ENCODE measurements around the gene UMAD1. TPM values are rescaled to one million over a fixed set of nuclear protein-coding genes. Genes with fewer than 3 reads are reported as not detected.
A peak's percentile ranks its signal among the peaks of the same experiment; 100 is the strongest.

Gene UMAD1
- total RNA-seq, 2 donors from 2014 or later, result 9.3 to 11.4 TPM

GRCh38 chr7:7851991-7852390 lies 211.4 kb downstream of the UMAD1 start:
- H3K27ac Mint-ChIP-seq, result peak overlapping the region; percentile 90 to 92
- DNase-seq (ENCODE audit: low spot score) (no peak), ATAC-seq (no peak)
- no peaks in the 10 kb centered on the region for H3K27me3 Mint-ChIP-seq
- peak overlapping the region; percentile 60 for H3K4me3 Mint-ChIP-seq
- peaks cover 16% of the 10 kb centered on the region for H3K9me3 Mint-ChIP-seq
- H3K4me1 Mint-ChIP-seq (ENCODE audit: low read depth in 2 of 2), result peaks cover 43 to 49% of the 10 kb centered on the region in 2 donors
- H3K36me3 Mint-ChIP-seq, result peaks cover 28% of the 10 kb centered on the region

GRCh38 chr7:7857143-7857583 lies 216.6 kb downstream of the UMAD1 start:
- peaks cover 24% of the 10 kb centered on the region for H3K36me3 Mint-ChIP-seq
- ATAC-seq, result no peak
- no peak overlapping the region for H3K27ac Mint-ChIP-seq
- no peaks in the 10 kb centered on the region for H3K27me3 Mint-ChIP-seq
- H3K4me3 Mint-ChIP-seq, result no peak overlapping the region
- DNase-seq (ENCODE audit: low spot score), result no peak
- peaks cover 12 to 27% of the 10 kb centered on the region in 2 donors for H3K4me1 Mint-ChIP-seq (ENCODE audit: low read depth in 2 of 2)
- H3K9me3 Mint-ChIP-seq, result peaks cover 13% of the 10 kb centered on the region

GRCh38 chr7:7858559-7858958 lies 218.0 kb downstream of the UMAD1 start:
- Mint-ChIP-seq H3K27ac (no peak overlapping the region), H3K36me3 (peaks cover 20% of the 10 kb centered on the region), H3K27me3 (no peaks in the 10 kb centered on the region), H3K4me3 (no peak overlapping the region), H3K4me1 (ENCODE audit: low read depth in 2 of 2) (peaks cover 13 to 21% of the 10 kb centered on the region in 2 donors), H3K9me3 (peaks cover 13% of the 10 kb centered on the region)
- no peak for ATAC-seq
- no peak for DNase-seq (ENCODE audit: low spot score)

GRCh38 chr7:7859411-7859810 lies 218.9 kb downstream of the UMAD1 start:
- no peaks in the 10 kb centered on the region for H3K27me3 Mint-ChIP-seq
- no peak overlapping the region for H3K4me3 Mint-ChIP-seq
- no peak overlapping the region for H3K27ac Mint-ChIP-seq
- ATAC-seq (no peak), DNase-seq (ENCODE audit: low spot score) (no peak)
- H3K4me1 Mint-ChIP-seq (ENCODE audit: low read depth in 2 of 2), result peaks cover 14 to 20% of the 10 kb centered on the region in 2 donors
- H3K9me3 Mint-ChIP-seq, result peaks cover 11% of the 10 kb centered on the region
- peaks cover 13% of the 10 kb centered on the region for H3K36me3 Mint-ChIP-seq

GRCh38 chr7:7861211-7861633 lies 220.7 kb downstream of the UMAD1 start:
- ATAC-seq (peak in 1 of 2 donors; percentile 51), DNase-seq (ENCODE audit: low spot score) (no peak)
- H3K4me3 Mint-ChIP-seq, result no peak overlapping the region
- H3K27me3 Mint-ChIP-seq, result no peaks in the 10 kb centered on the region
- peaks cover 12 to 14% of the 10 kb centered on the region in 2 donors for H3K4me1 Mint-ChIP-seq (ENCODE audit: low read depth in 2 of 2)
- no peak overlapping the region for H3K27ac Mint-ChIP-seq
- peaks cover 1% of the 10 kb centered on the region for H3K9me3 Mint-ChIP-seq
- peaks cover under 1% of the 10 kb centered on the region for H3K36me3 Mint-ChIP-seq

GRCh38 chr7:7862393-7862792 lies 221.8 kb downstream of the UMAD1 start:
- no peaks in the 10 kb centered on the region for H3K9me3 Mint-ChIP-seq
- H3K4me1 Mint-ChIP-seq (ENCODE audit: low read depth in 2 of 2), result peaks cover 8 to 14% of the 10 kb centered on the region in 2 donors
- H3K27me3 Mint-ChIP-seq, result no peaks in the 10 kb centered on the region
- DNase-seq (ENCODE audit: low spot score) (no peak), ATAC-seq (no peak)
- no peak overlapping the region for H3K4me3 Mint-ChIP-seq
- H3K27ac Mint-ChIP-seq, result no peak overlapping the region
- no peaks in the 10 kb centered on the region for H3K36me3 Mint-ChIP-seq

- H3K4me1 Mint-ChIP-seq (ENCODE audit: low read depth in 2 of 2), result peaks cover 0 to 7% of the 10 kb centered on the region in 2 donors
- no peak overlapping the region for H3K4me3 Mint-ChIP-seq
- no peaks in the 10 kb centered on the region for H3K27me3 Mint-ChIP-seq
- DNase-seq (ENCODE audit: low spot score) (no peak), ATAC-seq (no peak)
- no peak overlapping the region for H3K27ac Mint-ChIP-seq
- no peaks in the 10 kb centered on the region for H3K9me3 Mint-ChIP-seq
- no peaks in the 10 kb centered on the region for H3K36me3 Mint-ChIP-seq
These were observed 227.5 kb downstream of the UMAD1 start for GRCh38 chr7:7867846-7868571.

- H3K27ac Mint-ChIP-seq, result no peak overlapping the region
- H3K4me1 Mint-ChIP-seq (ENCODE audit: low read depth in 2 of 2), result peaks cover 0 to 1% of the 10 kb centered on the region in 2 donors
- H3K27me3 Mint-ChIP-seq, result no peaks in the 10 kb centered on the region
- no peaks in the 10 kb centered on the region for H3K36me3 Mint-ChIP-seq
- H3K4me3 Mint-ChIP-seq, result no peak overlapping the region
- H3K9me3 Mint-ChIP-seq, result no peaks in the 10 kb centered on the region
- ATAC-seq (no peak), DNase-seq (ENCODE audit: low spot score) (no peak)
These were observed 228.0 kb downstream of the UMAD1 start for GRCh38 chr7:7868572-7868899.

- no peak for ATAC-seq
- no peak overlapping the region for H3K27ac Mint-ChIP-seq
- H3K4me3 Mint-ChIP-seq, result no peak overlapping the region
- H3K27me3 Mint-ChIP-seq, result no peaks in the 10 kb centered on the region
- DNase-seq (ENCODE audit: low spot score), result no peak
- peaks cover 4% of the 10 kb centered on the region for H3K36me3 Mint-ChIP-seq
- no peaks in the 10 kb centered on the region for H3K9me3 Mint-ChIP-seq
- H3K4me1 Mint-ChIP-seq (ENCODE audit: low read depth in 2 of 2), result no peaks in the 10 kb centered on the region
These were observed 228.5 kb downstream of the UMAD1 start for GRCh38 chr7:7869036-7869435.

- no peak overlapping the region for H3K27ac Mint-ChIP-seq
- no peaks in the 10 kb centered on the region for H3K4me1 Mint-ChIP-seq (ENCODE audit: low read depth in 2 of 2)
- no peak for DNase-seq (ENCODE audit: low spot score)
- H3K27me3 Mint-ChIP-seq, result no peaks in the 10 kb centered on the region
- no peaks in the 10 kb centered on the region for H3K9me3 Mint-ChIP-seq
- no peak for ATAC-seq
- H3K36me3 Mint-ChIP-seq, result peaks cover 7% of the 10 kb centered on the region
- H3K4me3 Mint-ChIP-seq, result no peak overlapping the region
These were observed 229.1 kb downstream of the UMAD1 start for GRCh38 chr7:7869651-7870050.

- ATAC-seq (no peak), DNase-seq (ENCODE audit: low spot score) (no peak)
- Mint-ChIP-seq H3K36me3 (peaks cover 7% of the 10 kb centered on the region), H3K4me1 (ENCODE audit: low read depth in 2 of 2) (no peaks in the 10 kb centered on the region), H3K9me3 (peaks cover 4% of the 10 kb centered on the region), H3K27ac (no peak overlapping the region), H3K4me3 (no peak overlapping the region), H3K27me3 (no peaks in the 10 kb centered on the region)
These were observed 230.0 kb downstream of the UMAD1 start for GRCh38 chr7:7870555-7870954.

- no peaks in the 10 kb centered on the region for H3K27me3 Mint-ChIP-seq
- H3K4me3 Mint-ChIP-seq, result no peak overlapping the region
- H3K9me3 Mint-ChIP-seq, result peaks cover 4% of the 10 kb centered on the region
- H3K27ac Mint-ChIP-seq, result no peak overlapping the region
- ATAC-seq (no peak), DNase-seq (ENCODE audit: low spot score) (no peak)
- peaks cover 3 to 6% of the 10 kb centered on the region in 2 donors for H3K4me1 Mint-ChIP-seq (ENCODE audit: low read depth in 2 of 2)
- peaks cover 7% of the 10 kb centered on the region for H3K36me3 Mint-ChIP-seq
These were observed 235.9 kb downstream of the UMAD1 start for GRCh38 chr7:7876419-7876818.

GRCh38 chr7:7881581-7881980 lies 241.0 kb downstream of the UMAD1 start:
- Mint-ChIP-seq H3K36me3 (no peaks in the 10 kb centered on the region), H3K9me3 (no peaks in the 10 kb centered on the region), H3K4me1 (ENCODE audit: low read depth in 2 of 2) (peaks cover 3 to 10% of the 10 kb centered on the region in 2 donors), H3K27ac (no peak overlapping the region), H3K4me3 (no peak overlapping the region), H3K27me3 (no peaks in the 10 kb centered on the region)
- ATAC-seq (no peak), DNase-seq (ENCODE audit: low spot score) (no peak)

GRCh38 chr7:7882888-7883287 lies 242.3 kb downstream of the UMAD1 start:
- Mint-ChIP-seq H3K4me1 (ENCODE audit: low read depth in 2 of 2) (peaks cover 3 to 9% of the 10 kb centered on the region in 2 donors), H3K36me3 (no peaks in the 10 kb centered on the region), H3K27ac (no peak overlapping the region), H3K4me3 (no peak overlapping the region), H3K9me3 (no peaks in the 10 kb centered on the region), H3K27me3 (no peaks in the 10 kb centered on the region)
- DNase-seq (ENCODE audit: low spot score), result no peak
- ATAC-seq, result no peak

GRCh38 chr7:7883394-7883793 lies 242.8 kb downstream of the UMAD1 start:
- Mint-ChIP-seq H3K27ac (no peak overlapping the region), H3K4me3 (no peak overlapping the region), H3K36me3 (no peaks in the 10 kb centered on the region), H3K9me3 (no peaks in the 10 kb centered on the region), H3K4me1 (ENCODE audit: low read depth in 2 of 2) (peaks cover 0 to 4% of the 10 kb centered on the region in 2 donors), H3K27me3 (no peaks in the 10 kb centered on the region)
- ATAC-seq, result no peak
- DNase-seq (ENCODE audit: low spot score), result no peak

Data from natural killer cell treated with Interleukin-12 subunit alpha and Interleukin-12 subunit beta and Interleukin-15 and Interleukin-18, amount 100 ng/mL, for 72 hours (primary cell).